ENCODE results near the gene IRGM. TPM values are rescaled to one million over a fixed set of nuclear protein-coding genes. Genes with fewer than 3 reads are reported as not detected.
"Not testable (repeated sequence)": the region's sequence is repeated elsewhere in the genome, so short reads cannot be mapped to it uniquely, and the experiment has no call there.

IRGM gene, protein sequence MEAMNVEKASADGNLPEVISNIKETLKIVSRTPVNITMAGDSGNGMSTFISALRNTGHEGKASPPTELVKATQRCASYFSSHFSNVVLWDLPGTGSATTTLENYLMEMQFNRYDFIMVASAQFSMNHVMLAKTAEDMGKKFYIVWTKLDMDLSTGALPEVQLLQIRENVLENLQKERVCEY
- total RNA-seq (2014; rRNA removed; shearing (Covaris generic)) = 0.08 and 0.10 TPM in 2 replicates
- polyA plus RNA-seq (2015; cell fraction: cytosol; rRNA removed) = 0.31 and 1.4 TPM in 2 replicates
- polyA plus RNA-seq (2015; cell fraction: nucleus; rRNA removed) = 0.68 and 0.78 TPM in 2 replicates

DNA sequence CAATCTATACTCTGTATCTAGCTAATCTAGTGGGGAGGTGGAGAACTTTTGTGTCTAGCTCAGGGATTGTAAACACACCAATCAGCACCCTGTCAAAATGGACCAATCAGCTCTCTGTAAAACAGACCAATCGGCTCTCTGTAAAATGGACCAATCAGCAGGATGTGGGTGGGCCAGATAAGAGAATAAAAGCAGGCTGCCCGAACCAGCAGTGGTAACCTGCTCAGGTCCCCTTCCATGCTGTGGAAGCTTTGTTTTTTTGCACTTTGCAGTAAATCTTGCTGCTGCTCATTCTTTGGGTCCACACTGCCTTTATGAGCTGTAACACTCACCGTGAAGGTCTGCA is at the start of gene IRGM:
Gene IRGM (plus strand): TSS at position 214 of the 346 bp plus-strand sequence. CDS start 1,603 bp downstream, outside the sequence.
- DNase-seq (ENCODE audit: low read depth) = not testable (repeated sequence)

DNA sequence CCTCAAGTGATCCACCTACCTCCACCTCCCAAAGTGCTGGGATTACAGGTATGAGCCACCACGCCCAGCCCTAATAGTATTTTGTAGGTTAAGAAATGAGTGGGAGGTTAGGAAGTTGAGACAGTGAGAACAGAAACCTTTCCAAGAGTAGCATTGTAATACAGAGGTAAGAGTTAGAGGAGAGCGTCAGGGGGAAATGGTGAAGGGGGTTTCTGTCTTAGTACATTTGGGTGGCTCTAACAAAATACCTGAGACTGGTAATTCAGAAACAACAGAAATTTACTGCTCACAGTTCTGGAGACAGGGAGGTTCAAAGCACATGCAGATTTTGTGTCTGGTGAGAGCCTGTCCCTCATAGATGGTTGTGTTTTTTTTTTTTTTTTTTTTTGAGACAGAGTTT is 48.9 kb upstream of the IRGM start:
- DNase-seq (ENCODE audit: low read depth) = no peak

DNA sequence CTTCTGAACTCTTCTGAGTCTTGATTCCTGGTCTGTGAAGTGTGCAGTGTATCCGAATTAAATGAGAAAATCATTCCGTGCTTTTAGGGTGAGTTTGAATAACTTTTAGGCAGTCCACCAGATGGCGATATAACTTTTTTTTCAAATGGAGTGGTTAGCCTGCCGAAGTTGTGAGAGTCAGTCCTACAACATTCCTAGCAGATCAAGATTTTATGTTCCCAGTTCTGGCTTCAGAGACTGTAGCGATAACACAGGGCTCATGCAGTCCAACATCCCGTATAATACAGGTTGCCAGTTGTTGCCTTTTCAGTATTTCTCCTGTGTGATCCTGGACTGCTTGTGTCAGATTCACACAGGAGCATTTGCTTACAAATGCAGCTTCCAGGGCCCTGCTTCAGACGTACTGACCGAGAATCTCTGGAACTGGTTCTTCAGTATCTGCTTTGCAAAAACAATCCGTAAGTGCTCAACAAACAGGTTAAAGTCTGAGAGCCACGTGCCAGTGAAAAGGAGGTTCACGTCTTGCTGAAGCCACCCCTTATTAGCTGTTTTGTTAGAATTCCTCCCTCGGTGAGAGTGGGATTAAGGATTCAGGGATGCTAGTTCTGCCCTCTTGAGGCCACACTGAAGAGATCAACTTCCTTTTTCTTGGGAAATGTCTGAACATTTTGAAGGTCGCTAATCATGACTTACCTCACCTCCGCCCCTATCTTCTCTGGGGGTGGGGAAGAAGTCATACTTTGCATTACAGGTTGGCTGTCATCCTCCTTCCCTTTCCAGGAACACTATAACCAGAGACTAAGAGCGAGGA is 45.0 kb upstream of the IRGM start:
- peak; percentile 62 for DNase-seq (ENCODE audit: low read depth)

DNA sequence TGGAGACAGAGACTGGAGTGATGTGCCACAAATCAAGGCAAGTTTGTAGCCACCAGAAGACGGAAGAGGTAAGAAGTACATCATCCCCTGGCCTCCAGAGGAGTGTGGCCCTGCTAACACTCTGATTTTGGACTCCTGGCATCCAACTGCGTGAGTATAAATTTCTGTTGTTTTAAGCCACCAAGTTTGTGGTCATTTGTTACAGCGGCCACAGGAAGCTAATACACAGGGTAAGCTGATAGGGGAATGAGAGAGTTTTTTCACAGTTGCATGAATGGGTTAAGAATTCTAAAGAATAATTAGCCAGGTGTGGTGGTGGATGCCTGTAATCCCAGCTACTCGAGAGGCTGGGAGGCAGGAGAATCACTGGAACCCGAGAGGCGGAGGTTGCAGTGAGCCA is 41.9 kb upstream of the IRGM start:
- no peak for DNase-seq (ENCODE audit: low read depth)

DNA sequence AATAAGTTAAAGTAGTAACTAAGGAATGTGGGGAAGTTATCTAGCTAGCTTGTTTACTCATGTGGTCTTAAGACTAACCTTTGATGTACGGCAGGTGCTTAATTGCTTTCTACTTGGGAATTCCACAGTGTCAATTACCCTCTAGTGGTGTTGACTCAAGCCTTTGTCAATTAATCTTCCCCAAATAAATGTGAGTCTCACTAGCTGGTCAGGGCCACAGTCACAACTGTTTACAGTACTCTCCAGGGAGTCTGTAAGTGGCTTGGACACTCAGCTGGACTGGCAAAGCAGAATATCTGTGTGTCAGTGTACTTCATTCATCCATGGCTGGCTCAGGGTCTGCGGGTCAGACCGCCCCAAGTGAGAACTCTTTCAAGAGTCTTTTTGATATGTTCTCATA is 37.0 kb upstream of the IRGM start:
- DNase-seq (ENCODE audit: low read depth) = no peak

DNA sequence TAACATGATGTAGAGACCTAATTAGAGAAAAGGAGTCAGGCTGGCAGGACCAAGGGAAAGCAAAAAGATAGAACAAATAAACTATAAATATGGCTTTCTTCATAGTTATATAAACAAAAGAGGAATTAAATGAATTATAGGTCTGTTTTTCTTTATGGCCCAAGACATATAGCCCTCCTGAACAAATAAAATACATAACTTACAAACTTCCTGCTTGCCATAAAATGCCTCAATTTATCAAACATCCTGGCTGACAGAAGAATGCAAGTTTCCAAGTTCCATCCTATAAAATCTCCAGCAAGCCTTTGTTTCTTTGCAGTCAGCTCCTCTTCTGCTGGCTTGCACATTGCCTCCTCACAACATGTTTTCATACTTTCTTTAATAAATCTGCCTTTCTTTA is 31.3 kb upstream of the IRGM start:
- DNase-seq (ENCODE audit: low read depth) = no peak

DNA sequence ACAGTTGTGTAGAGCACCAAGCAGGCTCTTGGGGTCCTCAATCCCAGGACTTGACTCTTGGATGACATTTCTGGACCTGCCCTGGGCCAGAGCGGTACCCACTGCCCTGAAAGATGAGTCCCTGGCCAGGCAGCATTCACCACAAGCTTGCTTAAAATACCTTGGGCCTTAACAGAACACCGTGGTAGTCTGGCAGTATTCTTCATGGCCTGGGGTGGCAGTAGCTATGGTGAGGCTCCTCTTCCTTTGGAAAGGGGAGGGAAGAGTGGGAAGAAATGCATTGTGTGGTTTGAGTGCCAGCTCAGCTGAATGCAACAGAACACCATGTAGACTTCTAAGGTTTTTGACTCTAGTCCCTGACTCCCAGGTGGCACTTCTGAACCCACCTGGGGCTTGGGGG is 29.4 kb upstream of the IRGM start:
- DNase-seq (ENCODE audit: low read depth) = no peak

DNA sequence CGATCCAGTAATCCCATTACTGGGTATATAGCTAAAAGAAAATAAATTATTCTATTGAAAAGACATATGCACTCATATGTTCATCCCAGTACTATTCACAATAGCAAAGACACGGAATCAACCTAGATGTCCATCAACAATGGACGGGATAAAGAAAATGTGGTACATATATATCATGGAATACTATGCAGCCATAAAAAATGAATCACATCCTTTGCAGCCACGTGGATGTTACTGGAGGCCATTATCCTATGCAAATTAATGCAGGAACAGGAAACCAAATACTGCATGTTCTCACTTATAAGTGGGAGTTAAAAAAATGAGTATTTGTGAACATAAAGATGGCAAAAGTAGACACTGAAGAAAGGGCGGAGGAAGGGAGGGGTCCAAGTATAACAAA is 16.6 kb upstream of the IRGM start:
- no peak for DNase-seq (ENCODE audit: low read depth)

DNA sequence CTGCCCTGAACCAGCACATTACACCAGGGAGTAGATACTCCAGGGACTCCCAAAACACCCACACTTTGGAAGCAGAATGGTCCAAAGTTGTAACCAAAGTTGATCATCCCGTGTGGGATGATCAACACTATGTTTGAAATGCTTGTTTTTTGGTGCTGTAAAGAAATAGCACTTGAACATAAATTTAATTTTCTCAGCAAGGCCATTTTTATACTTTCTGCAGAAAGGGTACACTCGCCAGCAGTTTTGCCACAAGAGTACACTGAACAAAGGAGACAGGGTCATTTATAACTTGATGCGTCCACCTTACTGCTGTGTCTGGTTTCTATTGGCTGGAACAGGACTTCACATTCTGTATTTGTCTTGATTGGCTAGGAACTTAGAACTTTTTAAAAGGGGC is 14.5 kb upstream of the IRGM start:
- not testable (repeated sequence) for DNase-seq (ENCODE audit: low read depth)

DNA sequence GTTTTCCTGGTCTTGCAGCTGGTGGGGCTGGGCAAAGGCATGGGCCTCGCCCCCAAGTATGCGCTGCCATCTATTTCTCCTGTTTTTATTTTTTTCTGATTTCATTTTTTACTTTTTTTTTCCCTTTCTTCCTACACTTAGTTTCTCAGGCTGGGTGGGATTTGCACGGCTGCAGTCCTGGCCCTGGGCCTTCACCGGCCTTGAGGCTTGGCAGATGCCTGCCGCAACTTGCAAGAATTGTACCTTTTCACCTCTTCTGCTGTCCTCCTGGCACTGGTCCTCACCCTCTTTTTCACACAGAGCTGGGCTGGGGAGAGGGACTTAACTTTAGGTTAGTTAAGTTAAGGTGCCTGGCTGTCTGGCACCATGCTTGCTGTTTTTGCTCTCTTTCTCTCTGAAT is 10.3 kb upstream of the IRGM start:
- DNase-seq (ENCODE audit: low read depth) = no peak

DNA sequence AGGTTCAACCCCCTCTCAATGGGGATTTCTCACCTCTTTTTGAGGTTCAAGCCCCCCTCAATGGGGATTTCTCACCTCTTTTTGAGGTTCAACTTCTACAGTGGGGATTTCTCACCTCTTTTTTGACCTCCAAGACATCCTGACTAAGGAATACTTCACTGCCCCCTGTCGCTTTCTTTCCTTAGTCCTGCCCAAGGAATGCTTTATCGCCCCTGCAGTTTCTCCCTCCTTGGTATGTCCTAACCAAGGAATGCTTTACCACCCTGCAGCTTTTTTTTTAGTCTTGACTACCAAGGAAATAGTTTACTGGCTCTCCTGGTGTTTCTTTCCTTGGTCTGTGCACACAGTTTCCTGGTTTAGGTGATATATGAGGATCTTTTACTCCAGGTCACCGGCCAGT is 9.6 kb upstream of the IRGM start:
- DNase-seq (ENCODE audit: low read depth) = peak; percentile 26

DNA sequence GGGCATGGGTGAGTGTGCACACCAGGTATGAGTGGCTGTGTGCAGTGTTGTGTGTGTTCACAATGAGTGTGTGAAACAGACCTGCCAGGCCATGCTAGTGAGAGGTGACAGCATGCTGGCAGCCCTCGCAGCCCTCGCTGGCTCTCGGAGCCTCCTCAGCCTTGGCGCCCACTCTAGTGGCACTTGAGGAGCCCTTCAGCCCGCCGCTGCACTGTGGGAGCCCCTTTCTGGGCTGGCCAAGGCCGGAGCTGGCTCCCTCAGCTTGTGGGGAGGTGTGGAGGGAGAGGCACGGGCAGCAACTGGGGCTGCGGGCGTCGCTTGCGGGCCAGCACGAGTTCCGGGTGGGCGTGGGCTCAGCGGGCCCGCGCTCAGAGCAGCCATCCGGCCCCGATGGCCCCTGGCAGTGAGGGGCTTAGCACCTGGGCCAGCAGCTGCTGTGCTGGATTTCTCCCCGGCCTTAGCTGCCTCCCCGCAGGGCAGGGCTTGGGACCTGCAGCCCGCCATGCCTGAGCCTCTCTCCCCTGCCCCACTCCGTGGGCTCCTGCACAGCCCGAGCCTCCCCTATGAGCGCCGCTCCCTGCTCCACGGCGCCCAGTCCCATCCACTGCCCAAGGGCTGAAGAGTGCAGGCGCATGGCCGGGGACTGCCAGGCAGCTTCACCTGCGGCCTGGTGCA is 999 bp upstream of the IRGM start:
- not testable (repeated sequence) for DNase-seq (ENCODE audit: low read depth)

DNA sequence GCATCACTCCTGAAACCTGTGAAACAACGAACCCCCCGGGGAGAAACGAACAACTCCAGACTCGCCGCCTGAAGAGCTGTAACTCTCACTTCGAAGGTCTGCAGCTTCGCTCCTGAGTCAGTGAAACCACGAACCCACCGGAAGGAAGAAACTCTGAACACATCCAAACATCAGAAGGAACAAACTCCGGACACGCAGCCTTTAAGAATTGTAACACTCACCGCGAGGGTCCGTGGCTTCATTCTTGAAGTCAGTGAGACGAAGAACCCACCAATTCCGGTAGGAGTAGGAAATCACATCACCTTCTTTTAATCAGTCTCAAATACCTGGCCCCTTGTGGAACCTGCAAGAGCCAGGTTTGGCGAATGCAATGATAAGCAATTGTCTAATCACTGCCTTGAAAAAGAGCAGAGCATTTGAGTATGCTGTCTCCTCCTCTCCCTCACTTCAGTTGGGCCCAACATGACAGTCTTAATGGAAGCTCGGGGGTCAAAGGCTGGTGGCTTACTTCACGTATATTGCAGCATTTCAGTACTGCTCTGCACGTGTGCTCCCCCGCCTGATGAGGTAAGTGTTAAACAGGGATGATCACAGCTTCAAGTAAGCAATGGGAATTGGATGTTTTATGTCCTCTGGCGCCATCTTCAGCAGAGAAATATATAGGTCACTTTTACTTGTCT is 473 bp downstream of the IRGM start:
- DNase-seq (ENCODE audit: low read depth) = peak; percentile 82

DNA sequence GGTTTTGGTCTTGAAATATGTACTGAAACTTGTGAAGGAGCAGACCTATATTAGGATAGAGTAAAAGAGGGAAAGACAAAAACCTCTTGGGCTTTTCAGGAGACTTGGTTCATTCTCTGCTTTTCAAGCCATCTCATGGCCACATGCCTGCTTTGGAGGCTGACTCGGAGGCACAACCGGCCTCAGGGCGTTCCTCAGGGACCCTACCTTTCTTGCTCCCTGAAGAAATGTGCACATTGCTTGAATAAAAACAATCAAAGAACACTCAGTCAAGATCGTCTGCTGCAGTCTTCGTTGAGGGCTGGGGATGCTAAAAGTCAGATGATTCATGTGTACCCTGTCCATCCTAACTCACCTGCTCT is 994 bp downstream of the IRGM start:
- DNase-seq (ENCODE audit: low read depth) = no peak

DNA sequence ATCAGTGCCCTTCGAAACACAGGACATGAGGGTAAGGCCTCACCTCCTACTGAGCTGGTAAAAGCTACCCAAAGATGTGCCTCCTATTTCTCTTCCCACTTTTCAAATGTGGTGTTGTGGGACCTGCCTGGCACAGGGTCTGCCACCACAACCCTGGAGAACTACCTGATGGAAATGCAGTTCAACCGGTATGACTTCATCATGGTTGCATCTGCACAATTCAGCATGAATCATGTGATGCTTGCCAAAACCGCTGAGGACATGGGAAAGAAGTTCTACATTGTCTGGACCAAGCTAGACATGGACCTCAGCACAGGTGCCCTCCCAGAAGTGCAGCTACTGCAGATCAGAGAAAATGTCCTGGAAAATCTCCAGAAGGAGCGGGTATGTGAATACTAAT is 1.9 kb downstream of the IRGM start:
- DNase-seq (ENCODE audit: low read depth) = no peak

DNA sequence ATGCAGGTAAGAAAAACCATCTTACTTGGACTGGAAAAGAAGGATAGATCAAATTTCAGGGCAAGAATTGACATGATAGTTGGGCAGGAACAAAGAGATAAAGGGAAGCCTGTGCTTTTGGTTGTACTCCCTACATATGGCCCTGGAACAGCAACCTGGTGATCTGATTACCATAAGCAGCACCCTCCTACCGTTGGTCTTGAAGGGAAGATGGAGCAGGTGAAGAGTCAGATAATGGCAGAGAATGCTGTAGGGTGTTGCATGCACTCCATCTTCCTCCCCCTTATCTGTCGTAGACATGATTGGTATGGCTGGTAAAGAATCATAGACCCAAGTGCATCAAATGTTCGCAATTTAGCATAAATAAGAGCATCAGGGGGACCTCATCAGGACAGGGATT is 4.7 kb downstream of the IRGM start:
- DNase-seq (ENCODE audit: low read depth) = no peak

DNA sequence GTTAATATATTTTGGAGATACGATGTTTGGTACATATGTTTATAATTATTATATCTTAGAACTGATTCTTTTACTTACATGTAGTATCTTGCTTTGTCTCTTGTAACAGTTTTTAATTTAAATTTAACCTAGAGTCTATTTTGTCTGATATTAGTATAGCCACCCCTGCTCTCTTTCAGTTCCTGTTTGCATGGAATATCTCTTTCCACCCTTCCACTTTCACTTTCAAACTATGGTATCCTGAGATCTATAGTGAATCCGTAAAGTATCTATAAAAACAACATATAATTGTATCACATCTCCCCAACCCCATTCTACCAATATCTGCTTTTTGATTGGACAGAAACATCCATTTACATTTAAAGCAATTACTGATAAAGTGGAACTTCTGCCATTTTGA is 7.2 kb downstream of the IRGM start:
- DNase-seq (ENCODE audit: low read depth) = no peak

DNA sequence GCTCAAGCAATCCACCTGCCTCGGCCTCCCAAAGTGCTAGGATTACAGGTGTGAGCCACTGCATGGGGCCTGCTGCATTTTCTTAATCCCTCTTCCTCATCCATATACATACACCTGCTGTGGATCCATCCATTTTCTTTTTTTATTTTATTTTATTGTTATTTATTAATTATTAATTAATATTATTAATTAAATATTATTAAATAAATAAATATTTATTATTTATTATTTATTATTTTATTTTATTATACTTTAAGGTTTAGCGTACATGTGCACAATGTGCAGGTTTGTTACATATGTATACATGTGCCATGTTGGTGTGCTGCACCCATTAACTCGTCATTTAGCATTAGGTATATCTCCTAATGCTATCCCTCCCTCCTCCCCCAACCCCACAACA is 10.4 kb downstream of the IRGM start:
- not testable (repeated sequence) for DNase-seq (ENCODE audit: low read depth)

DNA sequence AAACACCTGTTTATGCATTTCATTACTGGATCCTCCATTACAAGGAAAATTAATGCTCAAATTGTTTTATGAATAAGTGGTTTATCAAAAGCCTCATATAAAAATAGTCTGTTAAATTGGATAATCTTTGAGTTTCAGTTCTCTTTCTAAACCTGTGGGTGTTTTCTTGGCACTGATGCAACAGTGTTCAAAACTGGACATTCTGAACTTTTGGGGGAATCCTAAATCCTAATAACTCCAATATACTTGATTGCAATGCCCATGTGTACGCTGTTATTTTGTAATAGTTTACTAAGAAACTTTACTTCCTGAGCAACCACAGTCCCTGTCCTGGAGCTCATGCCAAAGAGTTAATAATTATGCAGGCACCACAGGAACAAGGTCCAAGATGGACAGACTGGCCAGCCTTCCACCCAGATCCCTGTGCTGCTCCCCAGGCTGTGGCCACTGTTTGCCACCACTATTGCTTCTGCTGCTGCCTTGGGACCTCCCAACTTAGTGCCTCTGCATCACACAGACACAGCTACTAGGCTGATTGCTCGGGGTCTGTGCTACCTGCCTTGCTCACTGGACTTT is 14.0 kb downstream of the IRGM start:
- no peak for DNase-seq (ENCODE audit: low read depth)

DNA sequence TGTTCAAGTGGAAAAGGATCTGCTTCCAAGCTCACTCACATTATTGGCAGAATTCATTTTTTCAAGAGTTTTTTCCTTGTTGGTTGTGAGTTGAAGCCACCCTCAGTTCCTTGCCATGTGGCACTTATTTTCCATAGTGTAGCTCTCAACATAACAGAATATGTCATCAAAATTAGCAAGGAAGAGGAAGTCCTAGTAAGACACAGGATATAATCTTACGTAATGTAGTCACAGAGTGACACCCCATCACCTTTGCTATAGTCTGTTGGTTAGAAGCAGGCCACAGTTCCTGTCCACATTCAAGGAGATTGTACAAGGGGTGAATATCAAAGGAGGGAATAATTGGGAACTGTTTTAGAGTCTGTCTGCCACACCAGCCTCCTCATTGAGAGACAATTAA is 15.7 kb downstream of the IRGM start:
- DNase-seq (ENCODE audit: low read depth) = no peak

DNA sequence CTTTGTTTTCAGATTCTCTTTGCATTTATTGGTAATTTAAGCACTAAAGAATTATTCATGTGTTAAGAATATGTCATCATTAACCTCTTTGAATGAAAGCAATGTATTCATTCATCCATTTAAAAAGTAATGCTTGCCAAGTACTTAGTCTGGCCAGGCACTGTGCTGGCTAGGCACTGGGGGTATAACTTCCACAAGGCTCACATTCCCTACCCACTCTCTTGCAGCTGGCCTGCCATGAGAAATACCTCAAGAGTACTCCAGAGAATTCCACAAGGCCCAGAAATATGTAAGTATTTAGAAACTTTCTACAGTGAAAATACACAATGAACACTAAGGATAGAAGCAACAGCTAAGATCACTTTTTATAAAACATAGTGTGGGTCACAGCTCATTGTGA is 33.0 kb downstream of the IRGM start:
- DNase-seq (ENCODE audit: low read depth) = no peak
